ENCODE measurements around the gene KRTAP4-9. TPM values are rescaled to one million over a fixed set of nuclear protein-coding genes. Genes with fewer than 3 reads are reported as not detected.
"Not testable (repeated sequence)": the region's sequence is repeated elsewhere in the genome, so short reads cannot be mapped to it uniquely, and the experiment has no call there.

Gene KRTAP4-9
- polyA plus RNA-seq (2011; rRNA removed): not detected in 2 replicates
- polyA minus RNA-seq (2011; rRNA and poly(A)+ RNA removed): not detected in 2 replicates

- CTCF ChIA-PET; H3K27ac ChIP-seq (ENCODE audit: low read depth, low read length): not testable (repeated sequence)
These were observed at the start of gene KRTAP4-9 for GRCh38 chr17:41105347-41105746. TSS of gene KRTAP4-9 (plus strand) at chr17:41105389. CDS start at chr17:41105389, 0 bp downstream.

GRCh38 chr17:41057547-41057946 is 47.6 kb upstream of the KRTAP4-9 start:
- no peak for DNase-seq (ENCODE audit: low read depth, low spot score)
- no peaks in the 10 kb centered on the region for H3K27me3 ChIP-seq (ENCODE audit: control insufficient read depth, insufficient read depth, low read length)
- TF ChIP-seq CTCF (IDR thresholded peaks at IDR 0.05; ENCODE audit: low read depth, low read length): no peak
- H3K9me3 ChIP-seq (ENCODE audit: control insufficient read depth, insufficient read depth, low read length): no peaks in the 10 kb centered on the region
- H3K4me3 ChIP-seq (ENCODE audit: low read depth, low read length): no peak overlapping the region
- ChIA-PET POLR2A (no interaction called here), CTCF (no interaction called here)
- H3K27ac ChIP-seq (ENCODE audit: low read depth, low read length): no peak overlapping the region

More at GRCh38 chr17:41105347-41105746, at the start of gene KRTAP4-9:
- POLR2A ChIA-PET; H3K9me3 ChIP-seq (ENCODE audit: control insufficient read depth, insufficient read depth, low read length); DNase-seq (ENCODE audit: low read depth, low spot score); H3K27me3 ChIP-seq (ENCODE audit: control insufficient read depth, insufficient read depth, low read length); H3K4me3 ChIP-seq (ENCODE audit: low read depth, low read length): not testable (repeated sequence)

- POLR2A ChIA-PET: interaction anchor here (0.6 to 1.8 kb wide), 6 partner anchors 32 to 490 kb away, joined by 3 to 11 read pairs (median 4); partner anchors contain the start of gene KRTAP1-5
- no peaks in the 10 kb centered on the region for H3K27me3 ChIP-seq (ENCODE audit: control insufficient read depth, insufficient read depth, low read length)
- H3K27ac ChIP-seq (ENCODE audit: low read depth, low read length): peak overlapping the region; percentile 49
- no peak for DNase-seq (ENCODE audit: low read depth, low spot score)
- no peaks in the 10 kb centered on the region for H3K9me3 ChIP-seq (ENCODE audit: control insufficient read depth, insufficient read depth, low read length)
- CTCF ChIA-PET: interaction anchor here (0.6 to 0.7 kb wide), 3 partner anchors 30 to 272 kb away, joined by 3 to 8 read pairs (median 3); no protein-coding TSS in a partner anchor
- TF ChIP-seq CTCF (IDR thresholded peaks at IDR 0.05; ENCODE audit: low read depth, low read length): no peak
- no peak overlapping the region for H3K4me3 ChIP-seq (ENCODE audit: low read depth, low read length)
These were observed 46.4 kb upstream of the KRTAP4-9 start for GRCh38 chr17:41058741-41059140.

GRCh38 chr17:41059276-41060051 is 45.7 kb upstream of the KRTAP4-9 start:
- POLR2A ChIA-PET: interaction anchor here (0.6 to 1.8 kb wide), 6 partner anchors 33 to 489 kb away, joined by 3 to 11 read pairs (median 4); partner anchors contain the start of gene KRTAP1-5
- not testable (repeated sequence) for H3K9me3 ChIP-seq (ENCODE audit: control insufficient read depth, insufficient read depth, low read length); H3K4me3 ChIP-seq (ENCODE audit: low read depth, low read length); H3K27me3 ChIP-seq (ENCODE audit: control insufficient read depth, insufficient read depth, low read length)
- CTCF ChIA-PET: interaction anchor here (0.6 to 1.6 kb wide), 4 partner anchors 21 to 489 kb away, joined by 3 to 8 read pairs (median 4); no protein-coding TSS in a partner anchor
- peak; percentile 75 for DNase-seq (ENCODE audit: low read depth, low spot score)
- H3K27ac ChIP-seq (ENCODE audit: low read depth, low read length): peak overlapping the region; percentile 85

GRCh38 chr17:41060052-41060604 is 45.1 kb upstream of the KRTAP4-9 start, which contains the start of gene KRTAP2-3:
TSS of gene KRTAP2-3 (minus strand) at chr17:41060114. CDS start at chr17:41060050, 64 bp downstream.
- H3K4me3 ChIP-seq (ENCODE audit: low read depth, low read length): no peak within 1 kb of the TSS
- peak within 1 kb of the TSS; percentile 85 for H3K27ac ChIP-seq (ENCODE audit: low read depth, low read length)
- ChIA-PET POLR2A (interaction anchor here (1.2 to 1.8 kb wide), 2 partner anchors 33 to 488 kb away, joined by 3 to 6 read pairs; partner anchors contain the start of gene KRTAP1-5), CTCF (interaction anchor here (1.6 kb wide), 1 partner anchor 488 kb away, joined by 4 read pairs; no protein-coding TSS in a partner anchor)
- peak; percentile 87 for DNase-seq (ENCODE audit: low read depth, low spot score)
- no peaks in the 10 kb centered on the region for H3K9me3 ChIP-seq (ENCODE audit: control insufficient read depth, insufficient read depth, low read length)
- TF ChIP-seq CTCF (IDR thresholded peaks at IDR 0.05; ENCODE audit: low read depth, low read length): no peak
- H3K27me3 ChIP-seq (ENCODE audit: control insufficient read depth, insufficient read depth, low read length): no peaks in the 10 kb centered on the region

Measured in AG04450 (cell line).